NCI-H128 (cell line): ENCODE results near the gene LPO.

Experiments used
- DNase-seq: peaks from one replicate; lab custom pipeline; 2025; ENCODE audit not compliant: unreplicated experiment; lab: John Stamatoyannopoulos, UW

Gene LPO

DNA sequence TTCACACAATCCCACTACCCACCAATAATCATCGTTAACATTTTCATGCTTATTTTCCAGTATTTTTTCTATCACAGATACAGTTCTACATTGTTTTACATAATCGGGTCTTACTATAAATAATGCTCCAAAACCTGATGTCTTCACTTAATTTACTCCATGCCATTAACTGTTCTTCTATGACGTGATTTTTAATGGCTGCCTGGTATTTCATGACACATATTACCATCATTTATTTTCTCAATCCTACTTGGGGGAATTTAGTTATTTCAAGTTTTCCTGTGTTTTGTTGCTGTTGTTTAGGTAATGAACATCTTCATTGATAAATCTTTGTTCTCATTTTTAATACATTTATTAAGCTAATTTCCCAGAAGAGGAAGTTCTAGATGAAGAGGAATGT, 14.7 kb downstream of the LPO start:
- DNase-seq, result no peak

DNA sequence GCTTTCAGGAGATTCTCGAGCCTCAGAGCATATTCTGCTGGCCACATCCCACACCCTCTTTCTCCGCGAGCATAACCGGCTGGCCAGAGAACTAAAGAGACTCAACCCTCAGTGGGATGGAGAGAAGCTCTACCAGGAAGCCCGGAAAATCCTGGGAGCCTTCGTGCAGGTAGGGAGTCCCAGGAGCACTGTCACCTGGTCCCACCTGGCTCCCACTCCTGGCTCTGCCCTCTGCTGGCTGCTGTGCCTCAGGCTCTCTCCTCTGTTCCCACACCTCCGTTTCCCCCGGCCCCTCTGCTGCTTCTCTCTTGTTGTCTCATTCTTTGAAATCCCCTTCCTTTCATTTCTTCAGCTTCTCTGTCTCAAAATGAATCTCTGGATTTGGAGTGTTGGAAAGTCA, 16.4 kb downstream of the LPO start:
- no peak for DNase-seq

DNA sequence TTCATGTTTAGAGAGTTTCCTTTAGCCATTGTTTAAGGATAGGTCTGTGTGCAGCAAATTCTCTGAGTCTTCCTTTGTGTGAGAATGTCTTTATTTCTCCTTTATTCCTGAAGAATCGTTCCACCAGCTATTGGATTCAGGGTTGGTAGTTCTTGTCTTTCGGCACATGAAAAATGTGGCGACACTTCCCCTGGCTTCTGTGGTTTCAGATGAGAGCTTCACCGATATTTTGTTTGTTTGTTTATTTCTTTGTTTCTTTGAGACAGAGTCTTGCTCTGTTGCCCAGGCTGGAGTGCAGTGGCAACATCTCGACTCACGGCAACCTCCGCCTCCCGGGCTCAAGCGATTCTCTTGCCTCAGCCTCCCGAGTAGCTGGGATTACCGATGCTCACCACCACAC, 23.8 kb downstream of the LPO start:
- DNase-seq, result no peak

DNA sequence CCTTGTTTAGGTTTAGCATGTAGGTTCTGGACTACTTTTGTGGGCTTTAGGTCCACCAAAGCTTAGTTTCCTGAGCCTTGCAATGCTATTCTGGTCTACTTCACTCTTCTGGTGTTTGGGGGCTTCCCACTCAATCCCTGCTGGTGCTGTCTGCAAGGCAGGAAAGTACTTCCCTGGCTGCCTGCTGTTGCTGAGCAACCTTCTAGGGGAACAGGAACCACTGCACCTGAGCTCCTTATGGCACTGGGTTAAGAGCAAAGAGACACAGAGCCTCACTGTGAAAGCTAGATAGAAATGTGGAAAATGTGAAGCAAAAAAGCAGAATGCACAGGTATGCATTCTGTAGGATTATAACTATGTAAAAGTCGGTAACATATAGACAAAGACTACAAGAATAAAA, 25.4 kb downstream of the LPO start:
- no peak for DNase-seq

DNA sequence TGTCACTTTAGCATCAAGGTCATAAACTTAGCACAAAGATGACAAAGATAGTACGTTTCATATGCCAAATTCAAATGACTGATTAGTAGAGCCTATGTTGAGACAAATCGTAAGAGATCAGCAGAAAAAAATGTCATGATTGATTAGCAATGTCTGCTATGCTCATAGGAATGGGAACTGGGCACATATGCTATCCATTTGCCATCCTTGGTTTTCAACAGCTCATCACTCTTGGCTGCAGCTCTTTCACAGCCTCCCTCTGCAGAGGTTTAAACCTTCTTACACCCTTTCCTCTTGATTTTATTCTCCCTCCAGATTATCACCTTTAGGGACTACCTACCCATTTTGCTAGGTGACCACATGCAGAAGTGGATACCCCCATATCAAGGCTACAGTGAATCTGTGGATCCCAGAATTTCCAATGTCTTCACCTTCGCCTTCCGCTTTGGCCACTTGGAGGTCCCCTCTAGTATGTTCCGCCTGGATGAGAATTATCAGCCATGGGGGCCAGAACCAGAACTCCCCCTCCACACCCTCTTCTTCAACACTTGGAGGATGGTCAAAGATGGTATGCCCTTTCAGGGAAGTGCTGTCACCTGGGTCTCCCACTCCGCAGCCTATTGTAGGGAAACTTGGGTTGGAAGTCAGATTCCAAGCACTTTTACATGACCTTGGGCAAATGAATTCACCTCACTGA, 26.2 kb downstream of the LPO start:
- DNase-seq, result no peak

DNA sequence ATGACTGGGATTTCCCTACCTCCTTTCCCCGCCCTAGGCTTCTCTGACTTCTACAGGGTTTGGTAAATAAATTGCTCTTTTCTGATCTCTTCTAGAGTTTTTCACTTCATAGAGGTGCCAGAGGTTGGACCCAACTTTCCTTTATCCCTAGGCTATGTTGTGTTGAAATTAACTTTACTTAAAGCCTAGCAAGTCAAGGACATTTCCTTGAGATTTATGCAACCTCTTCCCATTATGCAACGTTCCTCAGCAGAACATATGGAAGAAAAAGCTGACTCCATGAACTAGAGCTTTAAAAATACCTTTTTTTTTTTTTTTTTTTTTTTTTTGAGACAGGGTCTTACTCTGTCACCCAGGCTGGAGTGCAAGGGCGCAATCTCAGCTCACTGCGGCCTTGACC, 26.9 kb downstream of the LPO start:
- no peak for DNase-seq

DNA sequence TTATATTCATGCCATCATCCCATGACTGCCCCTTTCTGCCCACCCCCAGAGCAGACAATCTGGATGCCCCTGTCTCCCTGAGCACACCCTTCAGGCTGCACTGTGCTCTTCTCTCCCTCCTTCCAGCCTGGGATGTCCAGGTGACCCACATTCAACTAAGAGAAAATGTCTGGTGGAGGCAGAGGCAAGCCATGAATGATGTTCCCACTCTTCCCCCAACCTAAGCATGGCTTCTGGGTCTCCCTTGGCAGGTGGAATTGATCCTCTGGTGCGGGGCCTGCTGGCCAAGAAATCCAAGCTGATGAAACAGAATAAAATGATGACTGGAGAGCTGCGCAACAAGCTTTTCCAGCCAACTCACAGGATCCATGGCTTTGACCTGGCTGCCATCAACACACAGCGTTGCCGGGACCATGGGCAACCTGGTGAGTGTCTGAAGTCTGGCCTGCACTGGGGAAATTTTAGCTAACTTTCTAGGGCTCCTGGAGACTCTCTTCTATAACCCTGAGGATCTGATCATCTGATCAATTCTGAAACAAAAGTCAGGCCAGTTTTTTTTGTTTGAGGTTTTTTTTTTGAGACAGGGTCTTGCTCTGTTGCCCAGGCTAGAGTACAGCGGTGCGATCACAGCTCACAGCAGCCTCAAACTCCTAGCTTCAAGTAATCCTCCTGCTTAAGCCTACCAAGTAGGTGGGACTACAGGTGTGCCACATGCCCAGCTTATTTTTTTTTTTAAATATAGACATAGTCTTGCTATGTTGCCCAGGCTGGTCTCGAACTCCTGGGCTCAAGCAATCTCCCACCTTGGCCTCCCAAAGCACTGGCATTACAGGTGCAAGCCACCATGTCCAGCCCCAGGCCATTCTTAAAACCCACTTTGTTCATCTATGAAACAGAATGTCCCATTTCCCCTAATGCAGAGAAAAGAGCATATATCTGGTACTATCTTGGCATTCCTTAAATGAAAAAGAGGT, 27.8 kb downstream of the LPO start:
- no peak for DNase-seq

DNA sequence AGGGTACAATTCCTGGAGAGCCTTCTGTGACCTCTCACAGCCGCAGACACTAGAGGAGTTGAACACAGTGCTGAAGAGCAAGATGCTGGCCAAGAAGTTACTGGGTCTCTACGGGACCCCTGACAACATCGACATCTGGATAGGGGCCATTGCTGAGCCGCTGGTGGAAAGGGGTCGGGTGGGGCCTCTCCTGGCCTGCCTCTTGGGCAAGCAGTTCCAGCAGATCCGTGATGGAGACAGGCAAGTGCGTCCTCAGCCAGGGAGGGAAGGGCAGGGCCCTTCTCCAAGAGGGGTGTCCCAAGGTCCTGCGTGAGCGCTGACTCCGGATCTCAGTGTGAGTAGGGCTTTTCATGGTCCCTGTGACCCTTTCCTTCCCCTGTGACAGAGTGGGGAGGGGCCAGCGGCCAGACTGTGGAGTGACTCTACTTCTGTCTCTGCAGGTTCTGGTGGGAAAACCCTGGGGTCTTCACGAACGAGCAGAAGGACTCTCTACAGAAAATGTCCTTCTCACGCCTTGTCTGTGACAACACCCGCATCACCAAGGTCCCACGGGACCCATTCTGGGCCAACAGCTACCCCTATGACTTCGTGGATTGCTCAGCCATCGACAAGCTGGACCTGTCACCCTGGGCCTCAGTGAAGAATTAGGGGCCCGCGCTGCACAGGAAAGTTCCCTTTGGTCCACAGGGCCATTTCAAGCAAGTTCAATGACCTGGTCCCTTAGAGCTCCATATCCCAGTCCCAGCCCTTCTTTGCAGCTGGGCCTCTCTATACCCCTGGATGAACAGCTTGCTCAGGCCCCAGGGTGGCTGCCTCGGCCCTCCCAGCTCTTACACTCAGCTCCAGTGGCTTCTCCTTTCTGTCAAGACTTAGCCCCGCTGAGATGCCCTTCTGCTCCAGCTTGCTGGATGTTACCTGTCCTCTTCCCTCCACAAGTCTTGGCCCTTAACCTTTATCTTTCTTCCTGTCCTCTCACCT, 29.3 kb downstream of the LPO start:
- no peak for DNase-seq

DNA sequence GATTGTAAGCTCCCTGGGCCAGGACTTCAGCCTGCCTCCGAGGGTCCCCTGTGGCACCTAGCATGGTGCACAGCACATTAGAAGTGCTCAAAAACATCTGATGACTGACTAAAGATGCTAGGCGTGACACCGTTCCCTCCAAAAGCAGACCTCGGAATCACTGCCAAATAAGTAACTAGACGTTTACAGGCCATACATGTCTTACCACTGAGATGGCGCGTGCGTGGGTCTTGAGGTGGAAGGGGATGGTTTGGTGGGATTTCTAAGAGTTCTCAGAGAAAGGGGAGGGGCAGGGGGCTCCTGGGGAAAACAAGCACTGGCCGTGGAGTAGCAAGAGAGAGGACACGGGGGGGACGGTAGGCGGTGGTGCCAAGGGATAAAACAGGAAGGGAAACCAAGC, 29.9 kb downstream of the LPO start:
- DNase-seq, result no peak

DNA sequence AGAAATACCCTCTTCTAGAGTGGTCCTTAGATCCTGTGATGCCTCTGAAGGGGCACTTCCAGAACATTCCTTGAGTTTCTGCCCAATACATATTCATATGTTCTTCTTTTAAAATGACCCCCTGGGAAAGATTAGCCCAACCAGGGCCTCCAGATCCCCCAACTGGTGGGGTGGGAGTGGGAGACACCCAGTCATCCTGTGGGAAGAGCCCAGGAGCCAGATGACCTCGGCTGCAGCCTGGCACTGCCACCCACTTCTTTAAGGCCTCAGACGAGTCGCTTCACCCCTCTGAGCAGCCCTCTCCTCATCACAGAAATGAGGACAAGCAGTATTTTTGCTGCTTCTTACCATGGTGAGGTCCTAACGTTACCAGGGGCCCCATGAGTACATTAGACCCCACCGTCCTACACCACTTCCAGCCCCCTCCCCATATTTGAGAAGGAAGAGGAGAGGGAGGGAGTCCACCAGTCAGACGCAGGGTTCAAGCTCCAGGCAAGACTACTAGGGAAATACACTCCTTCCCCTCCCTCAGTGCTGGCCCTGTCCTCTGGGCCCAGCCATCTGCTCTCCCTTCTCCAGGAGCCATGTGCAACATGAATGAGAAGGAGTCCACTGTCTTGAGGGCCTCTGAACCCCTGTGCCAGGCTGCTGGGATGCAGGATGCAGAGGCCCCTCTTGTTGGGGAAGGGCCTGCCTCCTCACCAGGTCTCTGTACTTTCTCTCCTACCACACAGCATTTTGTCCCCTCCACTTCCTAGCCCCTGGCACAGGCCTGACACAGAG, 30.6 kb downstream of the LPO start:
- DNase-seq, result no peak

DNA sequence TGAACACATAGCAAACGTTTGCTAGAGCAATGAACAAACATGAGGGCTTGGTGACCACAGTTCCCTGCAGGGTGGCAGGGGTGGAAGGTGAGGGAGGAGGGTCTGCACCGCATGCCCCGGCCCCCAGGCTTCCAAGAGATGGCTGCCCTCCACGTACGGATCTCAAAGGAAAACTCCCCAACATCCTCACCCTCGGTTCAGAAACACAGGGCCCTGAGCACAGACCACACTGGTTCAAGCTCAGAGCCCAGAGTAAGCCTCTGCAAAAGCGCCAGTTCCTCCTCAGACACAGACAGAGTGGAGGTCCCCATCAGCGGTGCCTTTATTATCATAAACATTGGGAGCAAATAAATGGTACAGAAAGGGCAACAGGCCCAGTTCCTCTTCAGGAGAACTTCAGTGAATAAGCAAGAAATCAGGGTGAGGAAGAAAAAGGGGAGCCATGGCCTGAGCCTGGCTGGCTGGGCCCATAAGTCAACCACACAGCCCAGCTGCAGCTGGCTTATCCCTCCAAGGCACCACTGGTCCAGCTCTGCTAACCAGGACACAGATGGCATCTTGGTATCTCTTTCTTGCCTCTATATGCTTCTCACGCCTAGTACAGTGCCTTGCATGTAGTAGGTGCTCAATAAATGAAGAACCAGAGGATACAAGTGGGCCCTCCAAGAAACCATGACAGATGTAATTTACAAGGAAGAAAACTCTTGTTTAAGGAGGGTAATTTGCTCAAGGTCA, 31.3 kb downstream of the LPO start:
- no peak for DNase-seq

DNA sequence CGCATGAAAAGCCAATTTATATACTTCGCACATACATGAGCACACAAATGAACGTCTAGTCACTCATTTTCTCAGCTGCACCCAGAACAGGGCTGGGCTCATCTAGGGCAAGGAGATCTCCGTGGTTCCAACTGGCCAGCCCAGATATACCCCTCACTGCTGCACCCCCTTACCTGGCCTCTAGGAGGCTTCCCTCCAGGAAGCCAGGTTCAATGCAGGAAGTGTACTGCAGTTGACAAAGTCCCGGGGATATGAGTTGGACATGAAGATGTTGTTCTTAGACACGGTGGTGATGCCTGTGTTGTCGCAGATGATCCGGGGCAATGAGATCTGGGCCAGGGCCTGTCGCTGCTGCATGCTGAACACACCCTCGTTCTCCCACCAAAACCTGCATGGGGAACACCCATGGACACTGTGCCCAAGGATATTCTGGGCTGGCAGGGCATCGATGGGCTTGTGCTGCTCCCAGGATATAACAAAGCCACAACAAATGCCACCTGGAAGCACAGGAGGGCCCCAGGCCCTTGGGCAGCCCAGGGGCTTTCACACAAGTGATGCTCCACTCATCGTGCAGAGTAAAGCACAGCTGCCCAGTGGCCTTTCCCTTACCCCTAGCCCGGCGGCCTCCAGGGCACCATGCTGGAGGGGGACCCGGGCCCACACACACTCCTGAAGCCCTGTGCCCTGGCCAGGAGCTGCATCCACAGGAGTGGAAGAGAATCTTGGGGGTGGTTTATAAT, 32.3 kb downstream of the LPO start:
- DNase-seq, result no peak

DNA sequence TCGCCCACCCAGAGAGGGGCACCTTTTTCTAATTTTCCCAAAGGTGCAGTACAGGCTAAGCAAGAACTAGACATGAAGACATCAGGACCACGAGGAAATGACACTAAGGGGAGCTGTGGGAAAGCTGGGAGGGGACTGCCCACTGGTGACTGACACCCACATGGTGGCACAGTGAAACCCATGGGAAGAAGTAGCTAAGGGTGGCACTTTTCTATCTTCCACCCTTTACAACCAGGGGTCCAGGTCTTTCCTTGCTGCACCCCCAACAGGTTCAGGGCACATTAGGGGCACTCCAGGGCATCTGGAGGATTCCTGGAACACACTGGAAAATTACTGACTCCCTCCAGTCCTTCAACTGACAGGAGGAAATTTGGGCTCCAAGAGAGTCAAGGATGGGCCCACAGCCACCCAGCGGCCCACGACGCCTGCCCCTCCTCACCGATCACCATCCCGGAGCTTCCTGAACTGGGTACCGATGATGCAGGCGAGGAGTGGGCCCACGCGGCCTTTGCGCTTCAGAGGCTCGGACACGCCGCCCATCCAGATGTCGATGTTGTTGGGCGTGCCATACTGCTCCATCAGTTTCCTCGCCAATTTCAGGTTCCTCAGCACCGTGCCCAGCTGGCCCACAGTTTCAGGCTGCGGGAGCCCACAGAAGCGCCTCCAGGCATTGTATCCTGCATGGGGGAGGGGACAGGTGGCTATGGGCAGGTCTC, 33.0 kb downstream of the LPO start:
- no peak for DNase-seq

DNA sequence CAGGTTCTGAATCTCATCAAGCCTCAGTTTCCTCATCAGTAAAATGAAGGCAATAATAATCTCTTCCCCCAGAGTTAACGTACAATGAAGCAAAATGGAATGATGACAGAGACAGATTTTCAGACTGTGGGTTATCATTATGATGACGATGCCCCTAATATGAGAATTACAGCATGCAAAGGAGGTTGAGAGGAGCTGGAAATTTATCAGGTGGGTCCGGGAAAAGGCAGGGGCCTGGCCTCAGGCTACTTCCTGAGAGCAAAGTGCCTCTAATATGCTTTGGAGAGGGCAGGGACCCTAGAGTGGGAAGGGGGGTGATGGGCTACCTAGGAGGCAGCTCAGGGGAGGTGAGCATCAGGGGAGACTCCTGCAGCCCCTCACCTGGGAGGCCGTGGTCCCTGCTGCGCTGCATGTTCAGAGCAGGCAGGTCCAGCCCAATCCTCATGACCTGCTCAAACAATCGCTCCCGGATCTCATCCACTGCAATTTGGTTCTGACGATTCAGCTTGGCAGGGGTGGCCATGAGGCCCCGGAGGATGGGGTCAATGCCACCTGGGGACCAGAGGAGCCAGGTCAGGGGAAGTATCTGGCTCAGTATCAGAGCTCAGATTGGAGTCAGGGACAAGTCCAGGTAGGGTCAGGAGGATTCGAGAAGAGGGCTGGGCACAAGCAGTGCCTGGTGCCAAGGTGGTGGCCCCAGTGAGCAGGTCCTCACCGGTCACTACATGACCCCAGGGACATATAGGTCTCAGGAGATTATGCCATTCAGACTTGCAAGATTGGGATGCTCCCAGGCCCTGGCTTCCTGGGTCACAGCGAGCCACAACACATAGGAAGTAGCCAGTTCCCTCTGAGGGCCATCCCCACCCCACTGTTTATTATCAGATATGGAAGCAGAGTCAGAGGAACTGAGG, 34.2 kb downstream of the LPO start:
- DNase-seq, result no peak

DNA sequence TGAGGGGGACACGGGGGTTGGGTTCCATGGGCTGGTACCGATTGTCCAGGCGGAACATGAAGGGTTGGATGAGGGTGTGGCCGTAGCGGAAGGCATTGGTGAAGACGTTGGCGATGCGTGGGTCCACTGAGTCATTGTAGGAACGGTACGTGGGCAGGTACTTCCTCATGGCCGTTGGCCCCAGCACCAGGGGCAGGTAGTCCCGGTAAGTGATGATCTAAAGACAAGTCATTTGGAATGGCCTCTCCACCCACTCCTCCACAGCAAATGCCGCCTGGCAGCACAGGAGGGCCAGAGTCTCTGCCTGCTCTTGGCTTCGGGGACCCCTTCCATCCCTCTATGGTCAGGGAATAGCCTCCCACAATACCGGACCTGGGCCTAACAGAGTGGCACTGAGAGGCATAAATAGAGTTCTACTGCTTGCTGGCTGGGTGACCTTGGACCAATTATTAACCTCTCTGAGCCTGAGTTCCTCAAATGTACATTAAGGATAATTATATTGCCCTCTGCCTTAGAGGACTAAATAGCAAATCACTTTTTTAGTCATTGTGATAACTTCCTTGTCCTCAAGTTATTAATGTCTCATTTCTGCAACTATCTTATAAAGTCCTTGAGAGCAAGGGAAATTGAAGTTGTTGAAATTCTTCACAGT, 35.2 kb downstream of the LPO start:
- DNase-seq, result no peak

DNA sequence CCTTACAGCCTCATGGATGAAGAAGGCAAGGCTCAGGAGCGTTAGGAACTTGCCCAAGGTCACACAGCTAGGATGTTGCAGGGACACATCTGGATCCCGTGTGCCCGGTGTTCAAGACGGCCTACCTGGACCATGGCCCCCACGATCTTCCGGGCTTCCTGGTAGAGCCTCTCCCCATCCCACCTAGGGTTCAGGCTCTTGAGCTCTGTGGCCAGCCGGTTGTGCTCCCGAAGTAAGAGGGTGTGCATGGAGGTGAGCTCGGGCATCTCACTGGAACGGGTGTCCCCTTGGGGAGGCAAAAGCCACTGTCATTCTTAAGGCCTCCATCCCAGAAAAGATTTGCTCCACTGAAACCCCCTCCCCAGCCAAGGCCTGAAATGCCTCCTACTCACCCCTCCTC, 37.0 kb downstream of the LPO start:
- DNase-seq, result no peak

DNA sequence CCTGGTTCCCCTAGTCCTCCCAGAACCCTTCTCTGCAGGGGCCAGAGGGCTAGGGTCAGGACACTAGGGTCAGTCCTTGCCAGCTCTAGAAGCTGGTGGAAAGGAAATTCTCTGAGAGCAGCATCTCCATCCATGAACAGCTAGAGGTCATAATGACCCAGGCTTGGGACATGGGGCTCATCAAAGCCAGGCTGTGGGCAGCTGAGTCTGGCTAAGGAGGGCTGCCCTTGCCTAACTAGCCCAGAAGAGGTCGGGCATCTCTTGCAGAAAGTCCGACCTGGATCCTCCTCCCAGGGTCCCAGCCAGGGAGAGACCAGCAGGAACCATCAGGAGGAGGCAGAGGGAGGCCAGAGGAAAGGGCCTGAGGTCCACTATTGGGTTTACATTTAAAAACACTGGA, 38.0 kb downstream of the LPO start:
- no peak for DNase-seq
